ENCODE measurements around the gene LY6G6F. TPM values are rescaled to one million over a fixed set of nuclear protein-coding genes. Genes with fewer than 3 reads are reported as not detected.
A peak's percentile ranks its signal among the peaks of the same experiment; 100 is the strongest.

The LY6G6F gene
- polyA plus RNA-seq, 1 of the 3 experiments (the other 2 are of a cell fraction): not detected

DNA sequence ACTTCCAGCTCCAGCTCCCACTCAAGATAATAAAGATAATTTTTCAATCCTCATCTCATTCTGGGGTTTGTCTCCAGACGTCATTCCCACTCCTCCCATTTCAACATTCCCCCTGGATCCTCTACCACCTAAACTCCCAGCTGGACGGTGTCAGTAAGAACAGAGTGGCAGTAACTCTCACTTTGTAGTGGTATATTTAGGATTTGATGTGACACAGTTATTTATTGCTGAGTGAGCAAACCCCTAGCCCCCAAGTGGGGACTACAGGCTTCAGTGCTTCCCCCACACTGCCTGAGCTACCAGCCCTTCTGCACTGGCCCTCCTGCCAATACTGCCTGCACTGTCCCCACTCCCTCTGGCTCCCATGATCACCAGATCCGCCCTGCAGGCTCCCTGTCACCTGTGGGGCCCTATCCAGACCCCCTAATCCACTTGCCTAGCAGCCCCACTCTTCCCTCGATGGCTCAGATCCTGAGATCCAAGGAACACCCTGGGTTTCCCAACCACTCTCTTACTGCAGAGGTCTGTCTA is 48.4 kb upstream of the LY6G6F start:
- H2AFZ ChIP-seq (ENCODE audit: low read depth): no peak overlapping the region
- TF ChIP-seq SMC3 (IDR thresholded peaks at IDR 0.05; ENCODE audit: low read depth, low read length) (no peak), CHD2 (IDR thresholded peaks at IDR 0.05; ENCODE audit: low read length, partially characterized antibody) (no peak), JUND (IDR thresholded peaks at IDR 0.05) (no peak), ELF1 (IDR thresholded peaks at IDR 0.05) (no peak), RXRA (IDR thresholded peaks at IDR 0.05; ENCODE audit: borderline replicate concordance, low read depth) (no peak), EP300 (IDR thresholded peaks at IDR 0.05; ENCODE audit: borderline replicate concordance in 1 of 2, low read depth in 1 of 2, low read length in 1 of 2) (no peak), NRF1 (IDR thresholded peaks at IDR 0.05; ENCODE audit: low read depth, low read length) (no peak), RAD21 (IDR thresholded peaks at IDR 0.05; ENCODE audit: low read length) (no peak), FOXJ3 (CRISPR knock-in tag; IDR thresholded peaks at IDR 0.05) (no peak), RFX5 (IDR thresholded peaks at IDR 0.05; ENCODE audit: low read length) (no peak)
- TF ChIP-seq, protein P1, sequence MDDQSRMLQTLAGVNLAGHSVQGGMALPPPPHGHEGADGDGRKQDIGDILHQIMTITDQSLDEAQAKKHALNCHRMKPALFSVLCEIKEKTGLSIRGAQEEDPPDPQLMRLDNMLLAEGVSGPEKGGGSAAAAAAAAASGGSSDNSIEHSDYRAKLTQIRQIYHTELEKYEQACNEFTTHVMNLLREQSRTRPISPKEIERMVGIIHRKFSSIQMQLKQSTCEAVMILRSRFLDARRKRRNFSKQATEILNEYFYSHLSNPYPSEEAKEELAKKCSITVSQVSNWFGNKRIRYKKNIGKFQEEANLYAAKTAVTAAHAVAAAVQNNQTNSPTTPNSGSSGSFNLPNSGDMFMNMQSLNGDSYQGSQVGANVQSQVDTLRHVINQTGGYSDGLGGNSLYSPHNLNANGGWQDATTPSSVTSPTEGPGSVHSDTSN (IDR thresholded peaks at IDR 0.05): no peak
- TF ChIP-seq, protein P2, sequence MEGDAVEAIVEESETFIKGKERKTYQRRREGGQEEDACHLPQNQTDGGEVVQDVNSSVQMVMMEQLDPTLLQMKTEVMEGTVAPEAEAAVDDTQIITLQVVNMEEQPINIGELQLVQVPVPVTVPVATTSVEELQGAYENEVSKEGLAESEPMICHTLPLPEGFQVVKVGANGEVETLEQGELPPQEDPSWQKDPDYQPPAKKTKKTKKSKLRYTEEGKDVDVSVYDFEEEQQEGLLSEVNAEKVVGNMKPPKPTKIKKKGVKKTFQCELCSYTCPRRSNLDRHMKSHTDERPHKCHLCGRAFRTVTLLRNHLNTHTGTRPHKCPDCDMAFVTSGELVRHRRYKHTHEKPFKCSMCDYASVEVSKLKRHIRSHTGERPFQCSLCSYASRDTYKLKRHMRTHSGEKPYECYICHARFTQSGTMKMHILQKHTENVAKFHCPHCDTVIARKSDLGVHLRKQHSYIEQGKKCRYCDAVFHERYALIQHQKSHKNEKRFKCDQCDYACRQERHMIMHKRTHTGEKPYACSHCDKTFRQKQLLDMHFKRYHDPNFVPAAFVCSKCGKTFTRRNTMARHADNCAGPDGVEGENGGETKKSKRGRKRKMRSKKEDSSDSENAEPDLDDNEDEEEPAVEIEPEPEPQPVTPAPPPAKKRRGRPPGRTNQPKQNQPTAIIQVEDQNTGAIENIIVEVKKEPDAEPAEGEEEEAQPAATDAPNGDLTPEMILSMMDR (IDR thresholded peaks at IDR 0.05): no peak
- TF ChIP-seq, protein P3, sequence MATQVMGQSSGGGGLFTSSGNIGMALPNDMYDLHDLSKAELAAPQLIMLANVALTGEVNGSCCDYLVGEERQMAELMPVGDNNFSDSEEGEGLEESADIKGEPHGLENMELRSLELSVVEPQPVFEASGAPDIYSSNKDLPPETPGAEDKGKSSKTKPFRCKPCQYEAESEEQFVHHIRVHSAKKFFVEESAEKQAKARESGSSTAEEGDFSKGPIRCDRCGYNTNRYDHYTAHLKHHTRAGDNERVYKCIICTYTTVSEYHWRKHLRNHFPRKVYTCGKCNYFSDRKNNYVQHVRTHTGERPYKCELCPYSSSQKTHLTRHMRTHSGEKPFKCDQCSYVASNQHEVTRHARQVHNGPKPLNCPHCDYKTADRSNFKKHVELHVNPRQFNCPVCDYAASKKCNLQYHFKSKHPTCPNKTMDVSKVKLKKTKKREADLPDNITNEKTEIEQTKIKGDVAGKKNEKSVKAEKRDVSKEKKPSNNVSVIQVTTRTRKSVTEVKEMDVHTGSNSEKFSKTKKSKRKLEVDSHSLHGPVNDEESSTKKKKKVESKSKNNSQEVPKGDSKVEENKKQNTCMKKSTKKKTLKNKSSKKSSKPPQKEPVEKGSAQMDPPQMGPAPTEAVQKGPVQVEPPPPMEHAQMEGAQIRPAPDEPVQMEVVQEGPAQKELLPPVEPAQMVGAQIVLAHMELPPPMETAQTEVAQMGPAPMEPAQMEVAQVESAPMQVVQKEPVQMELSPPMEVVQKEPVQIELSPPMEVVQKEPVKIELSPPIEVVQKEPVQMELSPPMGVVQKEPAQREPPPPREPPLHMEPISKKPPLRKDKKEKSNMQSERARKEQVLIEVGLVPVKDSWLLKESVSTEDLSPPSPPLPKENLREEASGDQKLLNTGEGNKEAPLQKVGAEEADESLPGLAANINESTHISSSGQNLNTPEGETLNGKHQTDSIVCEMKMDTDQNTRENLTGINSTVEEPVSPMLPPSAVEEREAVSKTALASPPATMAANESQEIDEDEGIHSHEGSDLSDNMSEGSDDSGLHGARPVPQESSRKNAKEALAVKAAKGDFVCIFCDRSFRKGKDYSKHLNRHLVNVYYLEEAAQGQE (IDR thresholded peaks at IDR 0.05; ENCODE audit: low read depth, low read length): no peak
- H3K79me2 ChIP-seq (ENCODE audit: insufficient read depth): peaks cover 83% of the 10 kb centered on the region
- CTCF ChIA-PET: interaction anchor here (0.5 to 1.4 kb wide), 4 partner anchors 14 to 70 kb away, joined by 3 to 4 read pairs (median 3); no protein-coding TSS in a partner anchor
- no peak overlapping the region for H3K27ac ChIP-seq (ENCODE audit: low read depth in 2 of 2, low read length in 1 of 2)
- H3K4me3 ChIP-seq (ENCODE audit: low read depth in 2 of 2, low read length in 1 of 2): no peak overlapping the region
- no peaks in the 10 kb centered on the region for H3K27me3 ChIP-seq (ENCODE audit: insufficient read depth)
- peaks cover 8% of the 10 kb centered on the region; the same call in 1 of the 2 replicates for H4K20me1 ChIP-seq (ENCODE audit: insufficient read depth)
- H3F3A ChIP-seq (replicated peaks; ENCODE audit: insufficient read depth): peaks cover 28% of the 10 kb centered on the region
- H3K4me1 ChIP-seq (ENCODE audit: control insufficient read depth in 1 of 2, insufficient read depth in 2 of 2, low read depth in 1 of 2, low read length in 1 of 2): peaks cover 13 to 27% of the 10 kb centered on the region in 2 experiments; a peak in 2 of 4 replicates
- no peaks in the 10 kb centered on the region for H3K9me3 ChIP-seq
- WGBS (ENCODE audit: low lambda C conversion rate): 97% methylated on average over 4 of the region's 4 CpGs
- peak overlapping the region; percentile 97 for H3K4me2 ChIP-seq
- H3K9ac ChIP-seq: no peak overlapping the region
- DNase-seq: no peak
- H3K9me2 ChIP-seq: no peaks in the 10 kb centered on the region
- H3K36me3 ChIP-seq (replicated peaks in 1 of 2; ENCODE audit: control insufficient read depth in 1 of 2, insufficient read depth in 2 of 2, low read length in 1 of 2): peaks cover 8 to 12% of the 10 kb centered on the region in 2 experiments
- POLR2A ChIA-PET: interaction anchor here (0.7 kb wide), 1 partner anchor 13 kb away, joined by 3 read pairs; no protein-coding TSS in a partner anchor
